ENCODE measurements around the gene DPRX.

DPRX gene

GRCh38 chr19:53631949-53632407 is at the start of gene DPRX:
Gene DPRX (plus strand): TSS chr19:53631999. CDS start chr19:53632107, 108 bp downstream.
- no peaks in the 10 kb centered on the region for H3K4me1 ChIP-seq (ENCODE audit: control insufficient read depth, insufficient read depth, low read length)
- no peak within 1 kb of the TSS for H3K4me3 ChIP-seq (ENCODE audit: low read length)
- no peaks in the 10 kb centered on the region for H3K36me3 ChIP-seq (ENCODE audit: control insufficient read depth, insufficient read depth, low read length)
- H3K27me3 ChIP-seq (ENCODE audit: control insufficient read depth, insufficient read depth, low read length): no peaks in the 10 kb centered on the region
- no peak within 1 kb of the TSS for H3K9ac ChIP-seq (ENCODE audit: low read length)
- H3K9me3 ChIP-seq (ENCODE audit: control insufficient read depth, low read length): no peaks in the 10 kb centered on the region

GRCh38 chr19:53583181-53583580 is 48.6 kb upstream of the DPRX start:
- Histone ChIP-seq H3K27me3 (ENCODE audit: control insufficient read depth, insufficient read depth, low read length) (no peaks in the 10 kb centered on the region), H3K36me3 (ENCODE audit: control insufficient read depth, insufficient read depth, low read length) (no peaks in the 10 kb centered on the region), H3K9me3 (ENCODE audit: control insufficient read depth, low read length) (no peaks in the 10 kb centered on the region), H3K4me1 (ENCODE audit: control insufficient read depth, insufficient read depth, low read length) (no peaks in the 10 kb centered on the region), H3K4me3 (ENCODE audit: low read length) (no peak overlapping the region), H3K9ac (ENCODE audit: low read length) (no peak overlapping the region)

- Histone ChIP-seq H3K36me3 (ENCODE audit: control insufficient read depth, insufficient read depth, low read length) (no peaks in the 10 kb centered on the region), H3K9ac (ENCODE audit: low read length) (no peak overlapping the region), H3K4me1 (ENCODE audit: control insufficient read depth, insufficient read depth, low read length) (no peaks in the 10 kb centered on the region), H3K9me3 (ENCODE audit: control insufficient read depth, low read length) (no peaks in the 10 kb centered on the region), H3K4me3 (ENCODE audit: low read length) (no peak overlapping the region), H3K27me3 (ENCODE audit: control insufficient read depth, insufficient read depth, low read length) (no peaks in the 10 kb centered on the region)
Observed at GRCh38 chr19:53586277-53586691, 45.5 kb upstream of the DPRX start.

GRCh38 chr19:53594811-53595509 is 36.8 kb upstream of the DPRX start:
- Histone ChIP-seq H3K9ac (ENCODE audit: low read length) (no peak overlapping the region), H3K36me3 (ENCODE audit: control insufficient read depth, insufficient read depth, low read length) (no peaks in the 10 kb centered on the region), H3K4me3 (ENCODE audit: low read length) (no peak overlapping the region), H3K9me3 (ENCODE audit: control insufficient read depth, low read length) (no peaks in the 10 kb centered on the region), H3K4me1 (ENCODE audit: control insufficient read depth, insufficient read depth, low read length) (no peaks in the 10 kb centered on the region), H3K27me3 (ENCODE audit: control insufficient read depth, insufficient read depth, low read length) (no peaks in the 10 kb centered on the region)

- Histone ChIP-seq H3K27me3 (ENCODE audit: control insufficient read depth, insufficient read depth, low read length) (no peaks in the 10 kb centered on the region), H3K9ac (ENCODE audit: low read length) (no peak overlapping the region), H3K9me3 (ENCODE audit: control insufficient read depth, low read length) (no peaks in the 10 kb centered on the region), H3K4me3 (ENCODE audit: low read length) (no peak overlapping the region), H3K4me1 (ENCODE audit: control insufficient read depth, insufficient read depth, low read length) (no peaks in the 10 kb centered on the region), H3K36me3 (ENCODE audit: control insufficient read depth, insufficient read depth, low read length) (no peaks in the 10 kb centered on the region)
Observed at GRCh38 chr19:53595510-53595867, 36.3 kb upstream of the DPRX start.

GRCh38 chr19:53596056-53596455 is 35.7 kb upstream of the DPRX start:
- Histone ChIP-seq H3K36me3 (ENCODE audit: control insufficient read depth, insufficient read depth, low read length) (no peaks in the 10 kb centered on the region), H3K9me3 (ENCODE audit: control insufficient read depth, low read length) (no peaks in the 10 kb centered on the region), H3K4me1 (ENCODE audit: control insufficient read depth, insufficient read depth, low read length) (no peaks in the 10 kb centered on the region), H3K27me3 (ENCODE audit: control insufficient read depth, insufficient read depth, low read length) (no peaks in the 10 kb centered on the region), H3K4me3 (ENCODE audit: low read length) (no peak overlapping the region), H3K9ac (ENCODE audit: low read length) (no peak overlapping the region)

GRCh38 chr19:53597023-53597422 is 34.8 kb upstream of the DPRX start:
- Histone ChIP-seq H3K36me3 (ENCODE audit: control insufficient read depth, insufficient read depth, low read length) (no peaks in the 10 kb centered on the region), H3K27me3 (ENCODE audit: control insufficient read depth, insufficient read depth, low read length) (no peaks in the 10 kb centered on the region), H3K9me3 (ENCODE audit: control insufficient read depth, low read length) (no peaks in the 10 kb centered on the region), H3K9ac (ENCODE audit: low read length) (no peak overlapping the region), H3K4me3 (ENCODE audit: low read length) (no peak overlapping the region), H3K4me1 (ENCODE audit: control insufficient read depth, insufficient read depth, low read length) (no peaks in the 10 kb centered on the region)

- H3K9ac ChIP-seq (ENCODE audit: low read length): no peak overlapping the region
- H3K4me1 ChIP-seq (ENCODE audit: control insufficient read depth, insufficient read depth, low read length): no peaks in the 10 kb centered on the region
- H3K4me3 ChIP-seq (ENCODE audit: low read length): no peak overlapping the region
- H3K9me3 ChIP-seq (ENCODE audit: control insufficient read depth, low read length): no peaks in the 10 kb centered on the region
- no peaks in the 10 kb centered on the region for H3K36me3 ChIP-seq (ENCODE audit: control insufficient read depth, insufficient read depth, low read length)
- no peaks in the 10 kb centered on the region for H3K27me3 ChIP-seq (ENCODE audit: control insufficient read depth, insufficient read depth, low read length)
Observed at GRCh38 chr19:53598361-53598760, 33.4 kb upstream of the DPRX start.

GRCh38 chr19:53600217-53600616 is 31.6 kb upstream of the DPRX start:
- Histone ChIP-seq H3K36me3 (ENCODE audit: control insufficient read depth, insufficient read depth, low read length) (no peaks in the 10 kb centered on the region), H3K9ac (ENCODE audit: low read length) (no peak overlapping the region), H3K27me3 (ENCODE audit: control insufficient read depth, insufficient read depth, low read length) (no peaks in the 10 kb centered on the region), H3K4me1 (ENCODE audit: control insufficient read depth, insufficient read depth, low read length) (no peaks in the 10 kb centered on the region), H3K4me3 (ENCODE audit: low read length) (no peak overlapping the region), H3K9me3 (ENCODE audit: control insufficient read depth, low read length) (no peaks in the 10 kb centered on the region)

- no peaks in the 10 kb centered on the region for H3K27me3 ChIP-seq (ENCODE audit: control insufficient read depth, insufficient read depth, low read length)
- H3K4me1 ChIP-seq (ENCODE audit: control insufficient read depth, insufficient read depth, low read length): no peaks in the 10 kb centered on the region
- no peaks in the 10 kb centered on the region for H3K9me3 ChIP-seq (ENCODE audit: control insufficient read depth, low read length)
- H3K9ac ChIP-seq (ENCODE audit: low read length): no peak overlapping the region
- H3K4me3 ChIP-seq (ENCODE audit: low read length): no peak overlapping the region
- H3K36me3 ChIP-seq (ENCODE audit: control insufficient read depth, insufficient read depth, low read length): no peaks in the 10 kb centered on the region
Observed at GRCh38 chr19:53606031-53606430, 25.8 kb upstream of the DPRX start.

GRCh38 chr19:53608381-53608780 is 23.4 kb upstream of the DPRX start:
- H3K27me3 ChIP-seq (ENCODE audit: control insufficient read depth, insufficient read depth, low read length): no peaks in the 10 kb centered on the region
- no peaks in the 10 kb centered on the region for H3K4me1 ChIP-seq (ENCODE audit: control insufficient read depth, insufficient read depth, low read length)
- no peaks in the 10 kb centered on the region for H3K9me3 ChIP-seq (ENCODE audit: control insufficient read depth, low read length)
- H3K4me3 ChIP-seq (ENCODE audit: low read length): no peak overlapping the region
- H3K36me3 ChIP-seq (ENCODE audit: control insufficient read depth, insufficient read depth, low read length): no peaks in the 10 kb centered on the region
- H3K9ac ChIP-seq (ENCODE audit: low read length): no peak overlapping the region

- no peaks in the 10 kb centered on the region for H3K27me3 ChIP-seq (ENCODE audit: control insufficient read depth, insufficient read depth, low read length)
- H3K36me3 ChIP-seq (ENCODE audit: control insufficient read depth, insufficient read depth, low read length): no peaks in the 10 kb centered on the region
- no peaks in the 10 kb centered on the region for H3K4me1 ChIP-seq (ENCODE audit: control insufficient read depth, insufficient read depth, low read length)
- no peak overlapping the region for H3K4me3 ChIP-seq (ENCODE audit: low read length)
- H3K9me3 ChIP-seq (ENCODE audit: control insufficient read depth, low read length): no peaks in the 10 kb centered on the region
- no peak overlapping the region for H3K9ac ChIP-seq (ENCODE audit: low read length)
Observed at GRCh38 chr19:53612762-53613526, 18.9 kb upstream of the DPRX start.

Measured in mucosa of stomach (tissue), 1 donor.